Osteocyte (in vitro differentiated cells): Measurements from ENCODE around the gene UGDH. TPM values are rescaled to one million over a fixed set of nuclear protein-coding genes. Genes with fewer than 3 reads are reported as not detected.

Source experiments
- DNase-seq: peaks from one replicate; pipeline ENCODE4 v3.0.0; 2021; ENCODE audit warnings: mixed read lengths; ENCODE audit not compliant: unreplicated experiment; ENCODE audit errors: extremely low spot score
- H3K27ac Mint-ChIP-seq: one replicate; pipeline ENCODE4 v1.8.0; 2021; ENCODE audit warnings: mild to moderate bottlenecking, mixed read lengths; ENCODE audit not compliant: unreplicated experiment
- H3K27me3 Mint-ChIP-seq: one replicate; pipeline ENCODE4 v1.8.0; 2021; ENCODE audit warnings: mixed read lengths; ENCODE audit not compliant: unreplicated experiment
- H3K36me3 Mint-ChIP-seq: one replicate; pipeline ENCODE4 v1.8.0; 2021; ENCODE audit warnings: mixed read lengths; ENCODE audit not compliant: unreplicated experiment
- H3K4me1 Mint-ChIP-seq: one replicate; pipeline ENCODE4 v1.8.0; 2021; ENCODE audit warnings: mixed read lengths; ENCODE audit not compliant: unreplicated experiment
- H3K4me3 Mint-ChIP-seq: one replicate; pipeline ENCODE4 v1.8.0; 2021; ENCODE audit warnings: mild to moderate bottlenecking, moderate library complexity, mixed read lengths; ENCODE audit not compliant: unreplicated experiment
- H3K9me3 Mint-ChIP-seq: one replicate; pipeline ENCODE4 v1.8.0; 2021; ENCODE audit warnings: mixed read lengths; ENCODE audit not compliant: unreplicated experiment
- CTCF ChIP-seq: fragments of 200-600 bp; sonication (generic); IDR thresholded peaks from 2 replicates; pipeline ENCODE4 v1.5.0; 2021; ENCODE audit warnings: antibody characterized with exemption, mild to moderate bottlenecking, moderate library complexity
- total RNA-seq: library from RNA; stranded (reverse); gene quantifications from 2 replicates; pipeline ENCODE4 v1.2.1, GENCODE V29; 2021

Gene UGDH
- total RNA-seq, 1 donor from 2014 or later = 200 TPM

DNA sequence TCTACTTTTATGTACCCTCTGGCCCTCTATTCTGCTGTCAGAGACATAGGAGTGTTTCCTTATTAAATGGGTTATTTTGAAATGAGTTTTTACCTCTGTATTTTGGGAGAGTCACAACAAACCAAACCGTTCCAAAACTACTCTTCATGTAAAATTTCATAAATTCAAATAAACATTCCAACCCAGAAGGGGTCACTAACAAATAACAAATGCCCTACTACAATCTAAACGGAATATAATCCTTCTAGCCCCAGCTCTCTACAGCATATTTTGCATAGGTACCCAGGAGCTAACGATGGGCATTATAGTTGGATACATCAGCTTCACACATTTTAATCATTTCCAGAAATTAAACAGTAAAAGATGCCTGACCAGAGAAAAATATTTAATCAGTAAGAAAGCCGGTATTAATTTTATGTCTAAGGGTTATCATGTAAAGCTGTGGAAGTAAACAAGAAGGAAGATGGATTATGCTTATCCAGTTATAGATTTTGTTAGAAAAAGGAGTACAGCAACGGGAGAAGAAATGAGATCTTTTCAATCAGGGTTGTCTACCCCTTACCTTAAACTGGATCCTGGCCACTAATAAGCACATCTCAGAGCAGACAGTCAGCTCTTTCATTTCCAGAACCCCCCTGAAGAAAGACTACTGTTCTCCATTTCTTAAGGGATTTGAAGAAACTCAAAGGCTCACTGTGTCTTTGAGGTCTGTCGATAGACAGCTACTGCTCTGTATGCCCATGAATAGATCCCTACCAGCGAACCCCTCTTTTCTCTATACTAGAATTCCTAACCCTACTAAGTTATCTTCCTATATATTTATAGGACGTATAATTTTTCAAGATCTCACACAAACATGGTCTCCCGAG, 1.2 kb downstream of the UGDH start:
- H3K27ac Mint-ChIP-seq = peak overlapping the region; percentile 98
- H3K36me3 Mint-ChIP-seq = peaks cover 10% of the 10 kb centered on the region
- TF ChIP-seq CTCF = peak; percentile 8
- H3K4me3 Mint-ChIP-seq = peak overlapping the region; percentile 98
- no peak for DNase-seq
- H3K27me3 Mint-ChIP-seq = no peaks in the 10 kb centered on the region
- peaks cover 6% of the 10 kb centered on the region for H3K9me3 Mint-ChIP-seq
- peaks cover 58% of the 10 kb centered on the region for H3K4me1 Mint-ChIP-seq

DNA sequence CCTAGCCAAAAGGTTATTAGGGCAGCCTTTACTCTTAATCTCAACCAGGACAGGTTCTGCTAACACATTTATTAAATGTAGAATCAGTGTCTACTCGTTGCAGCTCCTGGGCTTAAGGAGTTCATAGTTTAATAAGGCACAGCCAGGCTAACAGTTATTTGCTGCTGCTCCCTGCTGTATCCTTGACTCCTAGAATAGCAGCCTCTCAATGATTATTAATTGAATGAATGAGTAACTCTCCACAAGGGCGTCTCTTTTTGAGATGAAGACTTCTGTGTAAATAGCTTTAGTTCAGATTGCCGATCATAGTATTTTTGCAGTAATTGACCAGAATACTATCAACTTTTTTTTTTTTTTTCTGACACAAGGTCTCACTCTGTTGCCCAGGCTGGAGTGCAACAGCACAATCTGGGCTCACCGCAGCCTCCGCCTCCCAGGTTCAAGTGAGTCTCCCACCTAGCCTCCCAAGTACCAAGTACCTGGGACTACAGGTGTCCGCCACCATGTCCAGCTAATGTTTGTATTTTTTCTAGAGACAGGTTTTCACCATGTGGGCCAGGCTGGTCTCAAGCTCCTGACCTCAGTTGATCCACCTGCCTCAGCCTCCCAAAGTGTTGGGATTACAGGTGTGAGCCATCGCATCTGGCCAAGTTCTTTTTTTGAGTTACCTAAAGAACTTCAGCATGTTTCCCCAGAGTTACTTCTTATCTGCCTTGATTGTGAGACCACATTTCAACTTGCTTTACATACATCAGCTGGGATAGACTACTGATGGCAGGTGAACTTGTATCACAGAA, 2.9 kb downstream of the UGDH start:
- no peaks in the 10 kb centered on the region for H3K9me3 Mint-ChIP-seq
- peaks cover 63% of the 10 kb centered on the region for H3K4me1 Mint-ChIP-seq
- no peaks in the 10 kb centered on the region for H3K27me3 Mint-ChIP-seq
- peaks cover 4% of the 10 kb centered on the region for H3K36me3 Mint-ChIP-seq
- TF ChIP-seq CTCF = no peak
- H3K4me3 Mint-ChIP-seq = peak overlapping the region; percentile 98
- H3K27ac Mint-ChIP-seq = peak overlapping the region; percentile 98
- no peak for DNase-seq

- peaks cover 55% of the 10 kb centered on the region for H3K4me1 Mint-ChIP-seq
- H3K9me3 Mint-ChIP-seq = no peaks in the 10 kb centered on the region
- H3K36me3 Mint-ChIP-seq = peaks cover 7% of the 10 kb centered on the region
- H3K27ac Mint-ChIP-seq = peak overlapping the region; percentile 98
- H3K27me3 Mint-ChIP-seq = no peaks in the 10 kb centered on the region
- TF ChIP-seq CTCF = no peak
- DNase-seq = no peak
- H3K4me3 Mint-ChIP-seq = peak overlapping the region; percentile 58
Measured at GRCh38 chr4:39522068-39522467, 5.2 kb downstream of the UGDH start.

DNA sequence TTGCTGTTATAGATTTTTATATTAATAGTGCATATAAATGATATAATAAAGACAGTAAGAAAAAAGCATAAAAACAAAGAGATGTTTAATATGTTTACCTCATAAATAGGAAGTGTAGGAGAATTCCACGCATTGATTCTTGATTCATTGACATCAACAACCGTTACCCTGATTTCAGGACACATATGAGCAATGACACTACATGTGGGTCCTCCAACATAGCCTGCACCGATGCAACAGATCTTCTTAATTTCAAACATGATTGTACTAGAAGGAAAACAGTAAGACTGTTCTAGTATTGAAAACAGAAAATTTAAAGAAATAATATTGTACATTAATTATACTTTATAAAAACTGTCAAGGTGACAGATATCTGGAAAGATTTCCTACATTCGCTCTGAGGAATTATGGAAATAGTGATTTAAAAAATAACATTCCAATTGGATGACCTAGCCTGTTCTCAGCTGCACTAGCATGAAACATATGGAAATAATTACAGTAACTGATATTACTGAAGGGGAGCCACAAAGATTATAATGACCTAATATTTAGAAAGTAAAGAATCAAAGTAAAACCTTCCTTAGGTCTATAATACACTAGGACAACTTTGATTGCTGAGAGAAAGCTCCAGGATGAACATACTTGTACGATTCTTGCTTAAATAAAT, 5.9 kb downstream of the UGDH start:
- Mint-ChIP-seq H3K4me3 (peak overlapping the region; percentile 58), H3K4me1 (peaks cover 58% of the 10 kb centered on the region), H3K27me3 (no peaks in the 10 kb centered on the region), H3K9me3 (no peaks in the 10 kb centered on the region), H3K27ac (peak overlapping the region; percentile 98), H3K36me3 (peaks cover 10% of the 10 kb centered on the region)
- no peak for TF ChIP-seq CTCF
- DNase-seq = no peak
